ENCODE data around the gene WFS1.

The WFS1 gene

GRCh38 chr4:6269616-6270511 is at the start of gene WFS1:
Gene WFS1 (plus strand): TSS chr4:6269850. CDS start chr4:6277456, 7,606 bp downstream.
- DNase-seq: peak; percentile 98

GRCh38 chr4:6221301-6221850 is 48.3 kb upstream of the WFS1 start:
- DNase-seq: no peak

- peak; percentile 10 for DNase-seq
These were observed 47.5 kb upstream of the WFS1 start for GRCh38 chr4:6221851-6222760.

- DNase-seq: no peak
These were observed 46.8 kb upstream of the WFS1 start for GRCh38 chr4:6222761-6223292.

- DNase-seq: no peak
These were observed 44.9 kb upstream of the WFS1 start for GRCh38 chr4:6224735-6225134.

- DNase-seq: peak; percentile 5
These were observed 44.2 kb upstream of the WFS1 start for GRCh38 chr4:6225469-6225868.

GRCh38 chr4:6226506-6226905 is 43.1 kb upstream of the WFS1 start:
- DNase-seq: no peak

- DNase-seq: no peak
These were observed 42.1 kb upstream of the WFS1 start for GRCh38 chr4:6227412-6228157.

- no peak for DNase-seq
These were observed 41.2 kb upstream of the WFS1 start for GRCh38 chr4:6228158-6229067.

- no peak for DNase-seq
These were observed 40.6 kb upstream of the WFS1 start for GRCh38 chr4:6229095-6229494.

GRCh38 chr4:6229671-6230501 is 39.8 kb upstream of the WFS1 start:
- DNase-seq: no peak

- no peak for DNase-seq
These were observed 39.2 kb upstream of the WFS1 start for GRCh38 chr4:6230502-6230785.

GRCh38 chr4:6230827-6231662 is 38.6 kb upstream of the WFS1 start:
- DNase-seq: no peak

- DNase-seq: no peak
These were observed 37.9 kb upstream of the WFS1 start for GRCh38 chr4:6231663-6232165.

- no peak for DNase-seq
These were observed 36.5 kb upstream of the WFS1 start for GRCh38 chr4:6232836-6233785.

GRCh38 chr4:6233929-6234328 is 35.7 kb upstream of the WFS1 start:
- DNase-seq: no peak

- DNase-seq: no peak
These were observed 34.6 kb upstream of the WFS1 start for GRCh38 chr4:6235012-6235411.
